HG03457 (cell line): ENCODE results near the gene ITPR3.

Source experiments
- ATAC-seq: cut with Tn5 transposase; IDR thresholded peaks from one replicate; pipeline ENCODE4 v1.9.1; 2021; ENCODE audit warnings: moderate number of reproducible peaks; ENCODE audit not compliant: unreplicated experiment

The ITPR3 gene

DNA sequence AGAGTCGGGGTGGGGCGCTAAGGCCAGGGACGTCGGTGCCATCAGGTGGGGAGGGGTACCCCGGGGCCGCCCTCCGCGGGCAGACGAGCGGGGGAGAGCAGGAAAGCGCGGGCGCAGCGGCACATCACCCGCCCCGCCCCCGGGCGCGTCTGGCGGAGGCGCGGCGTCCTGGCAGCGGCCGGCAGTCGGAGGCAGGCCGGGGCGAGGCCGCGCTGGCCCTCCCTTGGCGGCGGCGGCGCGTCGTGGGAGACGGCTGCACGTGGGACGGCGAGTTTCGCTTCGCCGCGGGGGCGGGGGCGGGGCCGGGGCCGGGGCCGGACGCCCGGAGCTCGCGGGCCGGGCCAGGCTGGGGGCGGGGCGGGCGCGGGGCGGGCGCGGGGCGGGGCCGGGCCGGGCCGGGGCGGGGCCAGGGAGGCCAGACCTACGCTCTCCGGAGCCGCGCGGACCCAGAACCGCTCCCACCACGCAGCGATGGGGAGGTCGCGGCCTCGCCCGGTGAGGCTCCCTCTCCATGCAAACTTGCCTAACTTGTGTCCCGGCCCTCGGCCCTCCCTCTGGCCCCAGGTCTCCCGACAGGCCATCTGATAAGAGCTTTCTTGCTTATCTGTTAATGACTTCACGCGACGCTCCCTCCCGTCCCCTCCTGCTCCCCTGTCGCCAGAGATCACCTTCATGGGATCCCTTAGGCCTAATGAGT is 12.5 kb downstream of the ITPR3 start:
- no peak for ATAC-seq

- no peak for ATAC-seq
These were observed 13.1 kb downstream of the ITPR3 start for GRCh38 chr6:33634161-33634727.

DNA sequence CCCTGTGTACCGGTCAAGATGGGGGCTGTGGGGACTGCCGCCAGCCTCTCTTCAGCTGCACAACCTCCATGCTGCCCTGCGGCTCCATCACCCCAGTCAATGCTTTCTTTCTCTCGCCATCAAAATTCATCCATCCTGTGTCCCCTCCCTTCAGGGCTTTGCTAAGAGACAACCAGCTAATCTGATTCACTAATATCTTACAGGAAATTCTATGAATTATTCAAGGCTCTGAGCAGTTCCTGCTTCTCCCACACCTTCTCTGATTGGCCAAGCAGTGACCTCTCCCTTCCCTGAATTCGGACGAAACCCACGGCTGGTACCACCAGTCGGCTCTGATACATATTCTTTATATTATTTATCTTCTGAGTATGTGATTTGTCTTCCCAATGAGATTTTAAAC is 13.8 kb downstream of the ITPR3 start:
- no peak for ATAC-seq

- no peak for ATAC-seq
These were observed 15.5 kb downstream of the ITPR3 start for GRCh38 chr6:33636655-33637054.

- ATAC-seq = no peak
These were observed 17.4 kb downstream of the ITPR3 start for GRCh38 chr6:33638556-33638955.

- no peak for ATAC-seq
These were observed 18.4 kb downstream of the ITPR3 start for GRCh38 chr6:33639559-33639958.

GRCh38 chr6:33640361-33640760 is 19.2 kb downstream of the ITPR3 start:
- no peak for ATAC-seq

GRCh38 chr6:33641144-33641543 is 20.0 kb downstream of the ITPR3 start:
- ATAC-seq = no peak

GRCh38 chr6:33641602-33642001 is 20.5 kb downstream of the ITPR3 start:
- ATAC-seq = no peak

- no peak for ATAC-seq
These were observed 21.8 kb downstream of the ITPR3 start for GRCh38 chr6:33642897-33643296.

GRCh38 chr6:33651403-33651802 is 30.3 kb downstream of the ITPR3 start:
- no peak for ATAC-seq

DNA sequence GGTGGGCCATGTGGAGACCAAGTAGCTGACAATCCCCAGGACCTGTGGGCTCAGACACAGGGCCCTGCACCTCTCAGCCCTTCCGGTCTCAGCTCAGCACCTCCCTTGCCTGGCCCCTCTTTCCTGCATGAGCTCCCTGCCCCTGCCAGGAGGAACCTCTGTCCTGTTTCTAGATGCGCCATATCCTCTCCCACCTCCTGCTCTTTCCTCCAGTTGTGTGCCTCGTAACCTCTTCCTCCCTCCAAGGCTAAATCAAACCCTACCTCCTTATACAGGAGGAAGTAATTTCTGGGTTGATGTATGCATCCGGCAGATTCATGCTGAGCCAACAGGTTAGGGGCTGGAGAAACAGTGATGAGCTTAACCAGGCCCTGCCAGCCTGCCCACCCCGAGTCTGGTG is 30.9 kb downstream of the ITPR3 start:
- no peak for ATAC-seq

GRCh38 chr6:33654831-33655554 is 33.9 kb downstream of the ITPR3 start:
- no peak for ATAC-seq

GRCh38 chr6:33656844-33657243 is 35.7 kb downstream of the ITPR3 start:
- no peak for ATAC-seq

- no peak for ATAC-seq
These were observed 38.0 kb downstream of the ITPR3 start for GRCh38 chr6:33658982-33659689.

GRCh38 chr6:33659986-33660385 is 38.9 kb downstream of the ITPR3 start:
- no peak for ATAC-seq

DNA sequence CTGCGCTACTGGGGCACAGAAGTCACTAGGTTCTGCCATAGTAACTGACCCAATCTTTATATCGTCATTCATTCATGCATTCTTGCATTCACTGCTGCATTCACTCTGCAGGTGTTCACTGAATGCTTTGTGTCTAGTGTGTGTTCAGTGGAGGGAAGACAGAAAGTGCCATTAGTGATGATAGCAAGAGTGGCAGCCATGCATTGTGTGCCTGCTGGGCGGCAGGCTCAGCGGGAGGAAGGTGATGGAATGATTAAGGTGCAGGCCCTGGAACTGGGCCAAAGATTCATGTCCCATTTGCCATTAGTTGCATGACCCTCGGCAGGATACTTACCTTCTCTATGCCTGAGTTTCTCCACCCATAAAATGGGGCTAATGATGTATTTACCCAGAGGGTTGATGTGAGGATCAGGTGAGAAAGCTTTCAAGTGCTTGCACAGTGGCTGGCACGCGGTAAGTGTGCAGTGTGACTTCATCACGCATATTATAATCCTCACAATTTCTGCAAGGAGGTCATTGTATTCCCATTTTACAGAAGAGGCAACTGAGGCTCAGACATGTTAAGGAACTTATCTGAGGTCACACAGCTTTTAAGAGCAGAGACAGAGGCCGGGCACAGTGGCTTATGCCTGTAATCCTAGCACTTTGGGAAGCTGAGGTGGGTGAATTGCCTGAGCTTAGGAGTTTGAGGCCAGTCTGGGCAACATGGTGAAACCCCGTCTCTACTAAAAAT is 40.1 kb downstream of the ITPR3 start:
- ATAC-seq = no peak

GRCh38 chr6:33662318-33662717 is 41.2 kb downstream of the ITPR3 start:
- no peak for ATAC-seq

- no peak for ATAC-seq
These were observed 41.9 kb downstream of the ITPR3 start for GRCh38 chr6:33663028-33663427.

GRCh38 chr6:33663727-33664449 is 42.8 kb downstream of the ITPR3 start:
- ATAC-seq = no peak
